Measurements from ENCODE around the gene SCN2A.

GRCh38 chr2:165197346-165197745, 41.9 kb upstream of the SCN2A start:
- TF ChIP-seq CTCF (IDR thresholded peaks at IDR 0.05) (no peak), POLR2A (IDR thresholded peaks at IDR 0.05) (no peak)

Data from testis (tissue), 2 donors.